NCI-H1436 treated with DMSO at 0.1 percent for 48 hours (cell line): ENCODE results near the gene NADK.
"Not testable (repeated sequence)": the region's sequence is repeated elsewhere in the genome, so short reads cannot be mapped to it uniquely, and the experiment has no call there.

ENCODE experiments used
- DNase-seq: peaks from one replicate; lab custom pipeline; 2025; lab: John Stamatoyannopoulos, UW

NADK gene

GRCh38 chr1:1704284-1704957 lies 73.8 kb downstream of the NADK start:
- DNase-seq: not testable (repeated sequence)

DNA sequence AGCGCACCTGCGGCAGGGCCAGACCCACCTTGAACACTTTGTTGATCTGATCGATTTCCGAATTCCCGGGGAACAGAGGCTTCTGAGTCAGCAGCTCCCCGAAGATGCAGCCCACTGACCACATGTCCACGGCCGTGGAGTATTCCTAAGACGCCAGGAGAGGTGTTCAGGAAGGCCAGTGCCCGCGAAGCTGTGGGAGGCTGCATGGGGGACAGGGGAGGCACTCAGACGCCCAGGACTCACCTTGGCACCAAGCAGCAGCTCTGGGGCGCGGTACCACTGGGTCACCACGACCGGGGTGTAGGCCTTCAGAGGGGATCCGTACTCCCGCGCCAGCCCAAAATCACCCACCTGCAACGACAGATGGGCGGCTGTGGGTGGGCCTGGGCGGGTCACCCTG lies 74.5 kb downstream of the NADK start:
- no peak for DNase-seq

GRCh38 chr1:1702506-1702905 lies 75.8 kb downstream of the NADK start:
- DNase-seq: not testable (repeated sequence)
